NCI-H524 (cell line): Measurements from ENCODE around the gene SPDEF.

Experiments
- DNase-seq, 2 experiments: peaks; one replicate each; lab custom pipeline; 2025; lab: John Stamatoyannopoulos, UW

Gene SPDEF

GRCh38 chr6:34514593-34515472, 41.3 kb downstream of the SPDEF start:
- peak; percentile 57 to 84 for DNase-seq

GRCh38 chr6:34514112-34514511, 42.0 kb downstream of the SPDEF start:
- no peak for DNase-seq

- DNase-seq = peak; percentile 81 to 91
These were observed 42.5 kb downstream of the SPDEF start for GRCh38 chr6:34513646-34514045.

GRCh38 chr6:34512738-34513115, 43.4 kb downstream of the SPDEF start:
- DNase-seq = peak in 1 of 2 experiments; percentile 29

DNA sequence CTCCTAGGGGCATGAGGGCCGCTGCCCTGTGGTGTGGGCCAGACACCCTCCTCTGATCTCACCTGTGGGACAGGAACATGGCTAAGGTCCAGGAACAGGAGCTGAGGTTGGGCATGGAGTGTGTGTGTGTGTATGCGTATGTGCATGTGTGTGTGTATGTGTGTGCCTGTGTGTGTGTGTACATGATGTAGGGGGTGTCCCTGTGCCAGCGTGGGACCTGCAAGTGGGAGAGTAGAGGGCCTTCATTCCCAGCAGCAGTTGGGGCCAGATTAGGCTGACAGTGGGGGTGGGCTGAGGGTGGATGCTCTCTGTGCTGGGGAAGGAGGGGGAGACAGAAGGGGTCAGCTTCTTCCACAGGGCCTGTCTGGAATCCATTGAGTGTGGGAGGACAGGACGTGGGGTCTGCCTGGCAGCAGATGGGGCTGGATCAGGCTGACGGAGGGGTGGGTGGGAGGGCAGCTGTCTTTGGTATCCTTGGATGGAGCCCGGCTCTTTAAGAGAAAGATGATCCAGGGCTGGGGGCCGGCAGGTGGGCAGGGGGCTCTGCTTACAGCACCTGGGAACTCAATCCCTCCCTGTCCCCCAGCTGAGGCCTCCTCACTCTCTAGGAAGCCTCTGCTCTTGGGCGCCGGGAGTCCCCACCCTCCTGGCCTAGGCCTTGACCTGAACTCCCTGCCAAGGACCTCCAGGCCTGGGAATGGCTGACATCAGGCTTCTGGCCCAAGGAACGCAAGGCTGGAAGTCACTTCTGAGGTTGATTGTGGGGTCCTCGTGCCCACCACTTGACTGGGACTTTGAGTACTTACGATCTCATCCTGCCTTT, 44.0 kb downstream of the SPDEF start:
- peak in 1 of 2 experiments; percentile 74 for DNase-seq

DNA sequence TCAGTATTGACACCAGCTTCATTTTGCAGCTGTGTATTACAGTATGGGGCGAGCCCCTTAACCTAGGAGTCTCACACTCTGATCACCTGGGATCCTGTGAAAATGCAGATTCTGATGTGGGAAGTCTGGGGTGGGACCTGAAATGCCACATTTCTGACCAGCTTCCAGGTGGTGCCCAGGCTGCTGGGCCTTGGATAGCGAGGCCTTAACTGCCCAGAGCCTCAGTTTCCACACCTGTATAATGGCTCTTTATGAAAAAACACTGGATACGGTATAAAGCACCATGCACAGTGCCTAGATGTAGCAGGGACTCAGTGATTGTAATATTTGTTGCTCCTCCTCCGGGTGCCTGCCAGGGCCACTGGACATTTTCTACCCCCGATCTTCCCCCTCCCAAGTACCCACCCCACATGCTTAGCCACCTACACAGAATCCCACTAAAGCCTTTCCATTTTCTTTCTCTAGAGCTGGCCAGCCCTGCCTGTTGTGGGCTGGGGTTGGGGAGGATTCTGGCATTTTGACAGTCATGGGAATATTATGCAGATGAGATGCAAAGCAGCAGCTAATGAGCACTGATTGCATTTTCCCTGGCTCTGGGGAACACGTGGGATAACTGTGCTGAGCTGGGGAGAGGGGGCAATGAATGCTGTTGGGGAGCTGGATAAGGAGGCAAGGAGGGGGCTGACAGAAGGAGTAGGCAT, 44.8 kb downstream of the SPDEF start:
- DNase-seq = no peak

DNA sequence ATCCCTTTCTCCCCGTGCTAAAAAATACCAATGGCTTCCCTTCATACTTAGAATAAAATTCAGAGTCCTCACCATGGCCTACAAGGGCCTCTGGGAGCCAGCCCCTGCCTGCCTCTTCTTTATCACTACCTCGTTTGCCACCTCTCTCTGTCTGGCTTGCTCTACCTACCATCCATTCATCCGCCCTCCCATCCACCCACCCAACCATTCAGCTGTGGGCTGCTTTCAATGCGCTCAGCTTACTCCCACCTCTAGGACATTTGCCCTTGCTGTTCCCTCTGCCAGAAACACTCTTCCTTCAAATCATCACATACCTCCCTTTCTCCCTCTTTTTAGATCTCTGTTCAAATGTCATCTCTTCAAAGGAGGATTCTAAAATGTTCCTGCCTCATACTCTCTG, 45.8 kb downstream of the SPDEF start:
- DNase-seq = no peak

GRCh38 chr6:34509782-34510181, 46.3 kb downstream of the SPDEF start:
- DNase-seq = no peak

GRCh38 chr6:34508425-34508824, 47.7 kb downstream of the SPDEF start:
- DNase-seq = no peak

DNA sequence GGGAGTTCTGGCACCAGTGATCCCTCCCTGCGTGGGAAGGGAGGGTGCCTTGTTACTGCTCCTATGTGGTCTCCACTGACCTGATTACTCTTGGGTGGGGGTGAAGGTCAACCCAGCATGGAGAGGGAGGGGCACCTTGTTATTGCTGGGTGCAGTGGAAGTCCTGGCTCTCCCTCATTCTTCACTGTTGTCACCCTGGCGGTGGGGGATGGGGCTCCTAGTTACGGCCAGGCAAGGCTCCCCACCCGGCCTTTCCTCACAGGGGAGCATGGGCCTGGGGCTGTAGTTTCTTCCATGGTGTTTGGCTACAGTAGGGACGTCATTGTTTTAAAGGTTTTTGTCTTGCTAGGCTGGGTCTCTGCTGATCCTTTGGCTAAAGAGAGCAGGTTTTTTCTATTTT, 49.4 kb downstream of the SPDEF start:
- no peak for DNase-seq

GRCh38 chr6:34497411-34497810, 58.7 kb downstream of the SPDEF start:
- no peak for DNase-seq

DNA sequence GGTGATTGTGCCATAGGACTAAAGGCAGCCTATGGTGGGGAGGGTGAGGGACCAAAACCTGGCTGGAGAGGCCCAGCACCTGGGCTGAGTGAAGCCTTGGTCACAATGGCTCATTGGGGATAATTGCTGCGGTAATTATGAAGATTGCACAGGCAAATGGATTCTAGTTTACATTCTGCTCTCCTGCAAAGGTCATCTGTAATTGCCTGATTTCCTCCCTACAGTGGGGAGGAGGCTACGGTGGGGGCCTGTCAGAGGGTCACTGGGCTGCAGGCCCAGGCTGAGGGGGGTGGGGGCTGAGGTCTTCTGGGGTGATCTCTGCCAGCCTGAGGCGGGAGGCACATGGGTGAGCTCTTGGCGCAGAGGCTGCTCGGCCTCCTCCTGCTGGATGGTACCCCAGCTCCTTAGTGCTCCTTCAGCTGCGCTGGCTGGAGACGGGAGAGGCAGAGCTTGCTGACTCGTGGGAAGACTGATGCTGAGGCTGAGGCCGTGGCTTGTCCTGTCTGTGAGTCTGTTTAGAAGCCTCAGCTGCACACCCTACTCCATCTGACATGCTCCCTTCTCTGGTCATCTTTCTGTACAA, 59.9 kb downstream of the SPDEF start:
- no peak for DNase-seq

GRCh38 chr6:34494973-34495372, 61.2 kb downstream of the SPDEF start:
- DNase-seq = no peak

GRCh38 chr6:34493344-34493743, 62.8 kb downstream of the SPDEF start:
- no peak for DNase-seq

- DNase-seq = peak; percentile 39 to 62
These were observed 65.1 kb downstream of the SPDEF start for GRCh38 chr6:34491091-34491430.

GRCh38 chr6:34490390-34491090, 65.6 kb downstream of the SPDEF start:
- DNase-seq = peak in 1 of 2 experiments; percentile 65

DNA sequence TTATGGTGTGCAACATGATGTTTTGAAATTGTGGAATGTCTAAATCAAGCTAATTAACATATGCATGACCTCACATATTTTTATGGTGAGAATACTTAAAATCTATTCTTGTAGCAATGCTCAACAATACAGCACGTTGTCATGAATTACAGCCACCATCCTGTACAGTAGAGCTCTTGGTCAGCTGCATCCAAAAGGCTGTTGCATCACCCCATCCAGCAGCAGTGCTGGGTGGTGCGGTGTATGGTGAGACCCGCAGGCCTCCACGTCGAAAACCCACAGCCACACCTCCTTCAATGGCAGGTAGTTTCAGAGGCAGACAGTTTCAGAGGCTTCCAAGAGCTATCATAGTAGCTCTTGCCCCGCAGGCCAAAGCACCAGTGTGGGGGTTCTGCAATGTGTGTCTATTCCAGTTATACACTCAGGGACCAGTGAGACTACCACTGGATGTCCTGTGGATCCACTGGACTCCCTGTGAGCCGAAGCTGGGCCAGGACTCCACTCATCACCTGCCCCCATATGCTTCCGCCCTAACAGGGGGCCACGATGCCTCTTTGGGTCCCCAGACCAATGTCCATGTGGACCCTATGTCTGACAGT, 66.8 kb downstream of the SPDEF start:
- no peak for DNase-seq
